Measurements from ENCODE around the gene LPAR2.
A peak's percentile ranks its signal among the peaks of the same experiment; 100 is the strongest.

LPAR2 gene

GRCh38 chr19:19594381-19594780 is 33.6 kb downstream of the LPAR2 start:
- DNase-seq: no peak

- no peak for DNase-seq
These were observed 35.3 kb downstream of the LPAR2 start for GRCh38 chr19:19592690-19593089.

- peak; percentile 59 for DNase-seq
These were observed 36.7 kb downstream of the LPAR2 start for GRCh38 chr19:19591133-19591825.

- no peak for DNase-seq
These were observed 39.5 kb downstream of the LPAR2 start for GRCh38 chr19:19588546-19588945.

GRCh38 chr19:19587771-19588170 is 40.2 kb downstream of the LPAR2 start:
- no peak for DNase-seq

- no peak for DNase-seq
These were observed 43.7 kb downstream of the LPAR2 start for GRCh38 chr19:19584356-19584755.

- no peak for DNase-seq
These were observed 45.5 kb downstream of the LPAR2 start for GRCh38 chr19:19582471-19582870.

- DNase-seq: no peak
These were observed 46.6 kb downstream of the LPAR2 start for GRCh38 chr19:19581391-19581790.

GRCh38 chr19:19580418-19580817 is 47.6 kb downstream of the LPAR2 start:
- DNase-seq: no peak

GRCh38 chr19:19579533-19580361 is 48.3 kb downstream of the LPAR2 start:
- no peak for DNase-seq

GRCh38 chr19:19578252-19578651 is 49.8 kb downstream of the LPAR2 start:
- DNase-seq: no peak

- DNase-seq: no peak
These were observed 52.6 kb downstream of the LPAR2 start for GRCh38 chr19:19575411-19575810.

Measured in activated CD8-positive, alpha-beta memory T cell treated with anti-CD3 and anti-CD28 coated beads, Interleukin-2, amount 50 U/mL, for 4 hours (primary cell).